Kidney capillary endothelial cell (primary cell): Measurements from ENCODE around the gene GALNT17.

Source experiments
- DNase-seq: peaks from one replicate; pipeline ENCODE4 v3.0.0-alpha.2; 2018; ENCODE audit warnings: low spot score

GALNT17 gene

DNA sequence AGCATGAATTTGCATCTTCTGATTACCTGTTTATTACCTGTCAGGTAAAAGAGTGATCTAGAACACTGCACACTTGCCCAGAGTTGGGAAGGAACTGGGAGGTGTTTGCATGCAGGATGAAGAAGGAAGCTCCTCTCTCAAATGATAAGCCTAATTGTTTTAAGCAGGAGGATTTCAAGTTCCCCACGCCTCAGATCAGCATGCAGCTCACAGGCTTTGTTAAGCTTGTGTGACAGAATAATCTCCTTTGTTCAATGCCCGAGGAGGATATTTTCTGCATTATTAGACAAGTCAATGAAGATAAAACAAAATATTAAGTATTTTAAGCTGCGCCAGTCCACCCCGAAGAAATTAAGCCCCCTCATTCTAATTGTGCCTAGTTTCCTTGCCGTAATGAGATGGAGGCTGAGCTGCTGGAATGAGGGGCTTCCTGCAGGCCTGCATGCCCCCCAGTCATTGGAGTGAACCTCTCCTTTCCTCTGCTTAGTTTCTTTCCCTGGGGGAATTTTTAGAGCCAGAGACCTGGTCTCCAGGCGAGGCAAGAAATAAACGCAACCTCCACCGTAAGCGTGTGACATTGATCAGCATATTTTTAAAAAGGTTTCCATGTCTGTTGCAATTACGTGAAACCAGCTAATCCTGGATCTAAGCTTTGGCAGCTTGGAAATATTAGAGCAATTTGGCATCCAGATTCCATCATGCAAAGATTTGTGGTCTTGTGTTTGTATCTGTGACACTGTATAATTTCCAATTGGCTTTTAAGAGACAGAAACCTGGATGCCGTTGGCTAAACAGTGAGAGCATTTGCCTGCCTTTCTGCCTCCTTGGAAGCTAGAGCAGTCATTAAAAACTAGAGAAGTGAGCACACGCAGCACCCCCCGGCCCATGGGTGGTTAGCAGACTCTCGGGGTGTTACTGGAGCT, 376.0 kb downstream of the GALNT17 start:
- DNase-seq = no peak

DNA sequence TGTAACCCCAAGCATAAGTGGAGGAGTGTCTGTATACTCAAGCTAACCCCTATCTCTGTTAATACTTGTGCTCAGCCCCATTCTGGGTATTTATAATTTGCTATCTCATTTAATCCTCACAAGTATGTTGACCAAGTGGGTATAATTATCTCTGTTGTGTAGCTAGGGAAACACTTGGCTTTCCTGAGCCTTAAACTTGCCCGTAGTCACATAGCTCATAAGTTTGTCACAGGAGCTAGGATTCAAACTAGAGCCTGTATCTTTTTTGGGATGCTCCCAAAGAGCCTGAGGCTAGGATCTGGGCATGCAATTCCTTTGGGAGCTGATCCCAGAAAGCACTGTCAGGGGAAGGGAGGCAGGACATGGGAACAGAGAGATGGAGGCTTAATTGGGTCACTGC, 377.4 kb downstream of the GALNT17 start:
- no peak for DNase-seq

DNA sequence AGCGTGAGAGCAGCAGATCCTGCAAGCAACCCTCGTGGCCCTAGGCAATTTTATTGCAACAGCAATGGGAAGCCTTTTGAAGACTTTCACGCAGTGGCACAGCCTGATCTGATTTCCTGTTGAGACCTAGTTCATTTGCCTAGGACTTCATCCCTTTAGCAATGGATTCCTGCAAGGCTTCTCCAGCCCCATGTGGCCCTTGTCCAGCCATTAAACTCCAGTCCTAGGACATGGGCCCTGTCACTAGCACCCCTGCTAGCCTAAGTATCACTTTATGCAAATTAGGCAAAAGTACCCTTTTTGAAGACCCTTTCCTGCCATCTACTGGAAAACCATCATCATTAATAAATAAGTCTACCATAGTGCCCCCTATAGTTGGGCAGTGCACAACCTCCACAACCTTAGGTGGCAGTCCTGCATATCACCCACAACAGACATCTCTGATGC, 379.4 kb downstream of the GALNT17 start:
- no peak for DNase-seq

DNA sequence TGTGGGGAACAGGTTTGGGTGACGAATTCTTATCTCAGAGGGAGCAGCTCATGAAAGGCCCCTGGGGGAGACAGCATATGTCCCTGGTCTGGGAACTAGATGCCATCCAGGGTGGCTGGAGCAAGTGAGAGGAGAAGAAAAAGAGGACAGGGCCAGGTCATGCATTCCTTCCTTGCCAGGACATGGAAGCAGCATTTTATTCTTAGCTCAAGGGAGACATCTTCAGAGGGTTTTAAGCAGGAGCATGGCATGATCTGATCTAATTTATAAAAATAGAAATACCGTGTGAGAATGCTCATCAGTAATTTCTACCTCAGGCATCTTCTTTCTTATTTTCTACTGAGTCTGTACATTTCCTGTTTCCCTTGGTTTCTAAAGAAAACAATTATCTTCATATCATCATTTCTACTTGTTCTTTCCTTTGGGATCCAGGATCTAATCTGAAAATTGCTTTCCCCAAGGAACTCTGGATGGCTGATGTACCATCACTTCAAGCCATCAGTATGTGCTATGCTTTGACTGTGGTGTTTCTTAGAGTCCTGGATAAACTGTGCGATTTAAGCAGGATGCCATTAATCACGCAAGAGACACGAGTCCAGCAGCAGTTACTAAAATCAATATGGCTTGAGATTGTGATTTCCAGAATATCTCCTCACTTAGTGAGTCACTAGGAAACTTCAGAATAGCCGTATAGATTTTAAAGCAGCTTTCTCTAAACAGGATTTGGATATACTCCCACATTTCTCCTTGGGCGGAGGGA, 386.2 kb downstream of the GALNT17 start:
- no peak for DNase-seq

DNA sequence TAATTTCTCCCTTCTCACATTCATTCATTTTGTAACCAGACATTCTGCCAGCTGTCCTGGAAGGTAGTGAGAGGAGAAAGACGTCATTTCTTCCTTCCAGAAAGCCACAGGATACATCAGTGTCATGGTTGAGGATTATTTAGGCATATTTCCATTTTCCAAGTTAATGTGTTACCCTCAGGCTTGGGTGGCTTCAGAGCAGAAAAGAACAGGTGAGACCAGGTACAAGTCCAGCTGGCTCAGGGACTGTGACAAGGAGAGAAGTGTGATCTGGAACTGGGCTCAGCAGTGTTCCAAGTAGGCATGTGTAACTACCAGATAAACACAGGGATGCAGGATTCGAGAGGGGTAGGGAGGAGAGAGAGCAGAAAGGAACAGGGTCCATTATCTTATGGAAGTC, 386.9 kb downstream of the GALNT17 start:
- DNase-seq = no peak

DNA sequence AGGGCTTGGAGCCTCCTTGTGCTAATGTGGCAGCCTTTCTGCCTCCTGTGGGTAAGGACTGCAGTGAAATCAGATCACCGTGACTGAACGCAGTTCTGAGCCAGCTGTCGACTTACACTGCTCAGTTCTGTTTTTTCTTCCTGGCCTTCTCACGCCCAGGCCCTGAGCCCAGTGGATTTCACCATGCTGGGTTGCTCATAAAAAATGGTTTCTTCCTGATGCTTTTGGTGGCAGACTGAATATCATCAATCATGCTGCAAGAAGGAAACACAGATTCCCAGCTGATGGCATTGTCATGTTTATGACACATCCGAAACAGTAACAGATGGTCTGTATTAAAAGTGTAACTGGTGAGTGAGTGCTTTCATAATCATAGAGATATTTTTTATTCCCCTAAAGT, 389.6 kb downstream of the GALNT17 start:
- no peak for DNase-seq

DNA sequence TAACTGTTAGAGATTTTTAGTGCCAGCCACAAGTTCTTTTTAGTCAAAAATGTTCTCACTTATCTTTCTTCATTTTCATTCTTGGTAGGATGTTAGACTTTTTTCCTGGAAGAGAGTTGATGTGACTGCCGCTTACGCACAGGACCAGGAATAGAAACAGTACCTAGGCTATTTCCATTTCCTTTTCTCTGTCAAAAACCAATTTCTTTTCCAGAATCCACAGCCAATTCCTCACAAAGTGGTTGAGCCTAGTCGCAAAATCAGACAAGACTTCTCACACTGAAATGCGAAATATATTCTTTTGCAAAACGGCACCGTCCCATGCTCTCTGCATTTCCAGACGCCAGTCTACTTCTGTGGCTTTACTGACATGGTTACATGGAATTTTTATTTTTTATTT, 394.2 kb downstream of the GALNT17 start:
- no peak for DNase-seq

DNA sequence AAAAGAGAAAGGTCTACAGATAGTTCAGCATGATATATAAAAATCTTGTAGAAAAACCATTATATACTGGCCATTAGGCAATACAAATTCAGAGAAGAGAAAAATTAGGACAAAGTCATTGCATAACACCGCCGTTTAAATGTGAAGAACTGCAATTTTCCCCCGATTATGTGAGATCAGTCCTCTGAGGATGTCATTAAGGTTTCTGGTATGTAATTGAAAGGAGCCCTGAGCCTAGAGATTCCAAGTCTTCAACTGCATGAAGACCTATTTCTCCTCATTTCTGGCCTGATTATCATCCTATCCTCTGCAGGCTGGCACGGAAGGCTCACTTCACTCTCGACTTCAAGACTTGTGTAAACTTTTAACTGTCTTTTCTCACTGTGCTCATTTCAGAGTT, 395.3 kb downstream of the GALNT17 start:
- no peak for DNase-seq

DNA sequence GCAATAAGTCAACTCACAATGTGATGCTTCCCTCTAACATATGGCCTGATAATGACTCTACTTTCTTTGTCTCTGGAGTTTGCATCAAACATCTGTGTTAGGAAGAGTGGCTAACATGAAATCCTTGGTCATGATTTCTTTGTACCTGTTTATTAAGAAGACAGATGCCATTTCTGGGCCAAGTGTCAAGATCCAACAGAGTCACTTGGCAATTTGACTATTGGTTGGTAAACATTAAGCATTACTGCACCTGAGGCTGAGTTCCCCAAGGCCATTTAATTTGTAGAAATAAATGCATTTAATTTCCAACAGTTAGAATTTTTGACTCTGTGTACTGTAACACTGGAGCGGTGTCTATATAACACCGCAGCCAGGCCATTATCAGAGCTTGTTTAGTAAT, 403.7 kb downstream of the GALNT17 start:
- DNase-seq = no peak

DNA sequence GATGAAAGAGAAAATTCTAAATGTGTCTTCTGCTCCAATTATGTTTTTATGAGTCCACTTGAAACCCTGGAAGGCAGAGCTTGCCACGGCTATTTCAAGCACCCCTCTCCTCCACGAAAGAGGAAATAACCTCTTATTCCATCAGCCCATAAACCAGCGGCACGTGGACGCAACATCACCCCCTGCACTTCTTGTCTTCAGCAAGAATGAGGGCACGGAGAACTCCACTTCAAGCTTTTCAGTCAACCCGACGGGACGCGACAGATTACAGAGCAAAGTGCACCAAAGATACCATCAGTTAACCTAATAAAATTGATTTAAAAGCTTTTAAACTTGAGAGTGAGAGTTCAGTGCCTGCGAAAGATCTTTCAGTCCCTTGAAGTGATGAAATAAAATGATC, 406.3 kb downstream of the GALNT17 start:
- no peak for DNase-seq

DNA sequence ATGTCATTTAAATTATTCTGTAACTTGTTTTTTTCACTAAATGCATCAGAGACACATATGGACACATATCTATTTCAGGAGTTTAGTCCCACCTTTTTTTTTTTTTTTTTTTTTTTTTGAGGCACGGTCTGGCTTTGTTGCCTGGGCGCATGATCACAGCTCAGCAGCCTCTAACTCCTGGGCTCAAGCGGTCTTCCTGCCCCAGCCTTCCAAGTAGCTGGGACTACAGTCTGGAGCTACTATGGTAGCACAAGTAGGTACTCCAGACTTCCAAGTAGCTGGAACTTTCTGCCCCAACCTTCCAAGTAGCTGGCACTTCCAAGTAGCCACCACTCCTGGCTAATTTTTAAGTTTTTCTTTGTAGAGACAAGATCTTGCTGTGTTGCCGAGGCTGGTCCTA, 407.7 kb downstream of the GALNT17 start:
- DNase-seq = no peak

DNA sequence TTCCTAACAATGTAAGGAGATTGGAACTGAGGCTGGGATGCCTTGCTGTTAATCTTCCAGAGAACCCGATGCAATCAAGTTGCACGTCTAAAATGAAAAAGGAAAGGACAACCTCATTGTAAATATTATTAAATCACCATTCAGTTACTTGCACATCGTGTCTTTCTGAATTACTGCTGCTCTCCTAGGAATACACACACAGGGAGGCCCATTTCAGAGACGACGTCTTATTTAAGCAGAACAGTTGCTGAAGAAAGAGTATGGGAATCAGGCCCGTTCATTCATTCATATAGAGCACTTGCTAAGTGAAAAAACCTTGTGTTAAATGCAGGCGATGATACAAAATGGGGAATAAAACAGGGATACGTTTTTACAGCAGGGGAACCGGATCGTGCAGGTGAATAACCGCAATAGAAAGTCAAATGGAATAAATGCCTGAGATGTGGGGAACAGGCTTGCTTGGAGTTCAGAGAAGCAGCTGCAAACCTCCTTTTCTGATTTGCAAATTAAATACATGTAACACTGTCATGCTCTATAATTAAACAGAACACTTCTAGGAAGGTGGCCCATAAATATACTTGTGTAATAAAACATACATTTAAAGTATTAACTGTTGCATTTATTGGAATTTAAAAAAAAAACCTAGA, 409.9 kb downstream of the GALNT17 start:
- DNase-seq = no peak

DNA sequence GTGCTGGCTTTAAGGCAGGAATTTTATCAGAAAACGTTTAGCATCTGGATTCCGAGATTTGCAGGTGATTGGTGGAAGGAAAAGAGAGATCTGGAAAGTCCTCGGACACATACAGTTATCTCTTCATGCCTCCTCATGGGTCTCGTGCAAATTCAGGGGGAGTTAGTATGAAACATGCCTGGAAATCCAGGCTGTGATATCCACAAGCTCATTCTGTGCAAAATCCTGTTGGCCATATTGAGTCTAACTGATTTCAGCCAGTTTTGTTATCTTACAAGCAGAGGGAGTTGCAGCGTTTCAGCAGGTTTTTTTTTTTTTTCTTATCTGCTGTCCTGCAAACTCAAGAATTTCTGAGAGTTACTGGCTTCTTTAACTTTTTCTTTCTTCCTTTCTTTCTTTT, 411.5 kb downstream of the GALNT17 start:
- no peak for DNase-seq

DNA sequence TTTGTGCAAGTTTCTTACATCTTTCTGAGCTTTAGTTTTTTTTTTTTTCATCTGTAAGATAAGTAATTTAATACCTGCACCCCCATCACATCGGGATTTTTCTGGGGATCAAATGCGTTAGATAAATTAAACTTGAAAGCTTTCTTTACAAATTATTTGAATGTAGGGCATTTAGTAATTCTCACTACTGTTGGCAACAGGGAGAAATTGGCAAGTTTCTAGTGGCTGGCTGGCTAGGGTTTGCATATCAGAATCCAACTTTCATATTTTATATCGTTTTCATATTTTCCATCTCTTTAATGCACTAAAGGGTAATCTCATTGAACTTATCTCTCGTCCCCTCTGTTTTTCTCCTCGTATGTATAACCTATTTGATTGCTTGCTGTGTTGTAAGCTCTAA, 412.9 kb downstream of the GALNT17 start:
- no peak for DNase-seq

DNA sequence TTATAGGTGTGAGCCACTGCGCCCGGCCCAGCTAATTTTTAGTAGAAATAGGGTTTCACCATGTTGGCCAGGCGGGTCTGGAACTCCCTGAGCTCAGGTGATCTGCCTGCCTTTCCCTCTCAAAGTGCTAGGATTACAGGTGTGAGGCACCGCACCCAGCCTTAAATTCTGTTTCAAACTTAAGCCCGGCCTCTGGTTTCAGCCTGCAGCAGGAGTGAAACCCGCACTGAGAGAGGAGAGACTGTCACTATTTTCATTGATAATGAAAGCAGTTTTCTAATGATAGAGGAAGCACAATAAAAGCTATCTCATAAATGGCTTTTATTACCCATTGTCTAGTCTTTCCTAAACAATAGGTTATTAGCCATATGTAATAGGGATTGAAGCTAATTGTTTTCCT, 415.5 kb downstream of the GALNT17 start:
- DNase-seq = no peak

DNA sequence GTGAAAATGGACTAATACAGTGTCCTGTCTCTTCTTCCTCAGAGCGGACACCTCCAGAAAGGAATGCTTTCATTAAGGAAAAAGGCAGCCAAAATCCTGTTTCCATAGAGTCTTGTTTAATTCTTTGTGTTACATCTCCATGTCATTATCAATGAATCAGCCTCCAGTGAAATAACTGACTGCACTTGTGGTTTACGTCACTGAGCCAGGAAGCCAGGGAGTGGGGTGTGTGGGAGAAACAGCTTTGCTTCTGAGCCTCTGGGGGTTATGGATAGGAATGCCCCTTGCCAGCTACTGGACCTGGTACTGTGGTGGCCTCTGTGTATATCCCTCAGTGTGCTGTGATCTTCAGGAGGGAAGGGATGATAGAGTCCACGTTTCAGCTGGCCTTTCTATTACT, 416.8 kb downstream of the GALNT17 start:
- DNase-seq = no peak

DNA sequence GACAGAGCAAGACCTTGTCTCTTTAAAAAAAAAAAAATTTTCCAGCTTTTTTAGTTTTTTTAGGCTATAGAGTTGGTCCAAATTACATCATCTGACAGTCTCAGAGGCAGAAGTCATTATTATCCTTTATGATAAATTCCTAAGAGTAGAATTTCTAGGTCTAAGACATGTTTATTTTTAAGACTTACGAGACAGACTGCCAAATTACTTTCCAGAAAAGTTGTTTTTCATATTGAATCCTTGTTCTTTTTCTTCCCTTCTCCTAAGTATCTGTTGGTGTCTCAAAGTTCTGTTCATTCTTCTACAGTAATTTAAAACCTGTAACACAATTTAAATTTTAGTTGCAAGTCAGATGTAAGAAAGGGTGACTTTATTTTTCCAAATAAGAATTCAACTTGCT, 421.4 kb downstream of the GALNT17 start:
- no peak for DNase-seq

DNA sequence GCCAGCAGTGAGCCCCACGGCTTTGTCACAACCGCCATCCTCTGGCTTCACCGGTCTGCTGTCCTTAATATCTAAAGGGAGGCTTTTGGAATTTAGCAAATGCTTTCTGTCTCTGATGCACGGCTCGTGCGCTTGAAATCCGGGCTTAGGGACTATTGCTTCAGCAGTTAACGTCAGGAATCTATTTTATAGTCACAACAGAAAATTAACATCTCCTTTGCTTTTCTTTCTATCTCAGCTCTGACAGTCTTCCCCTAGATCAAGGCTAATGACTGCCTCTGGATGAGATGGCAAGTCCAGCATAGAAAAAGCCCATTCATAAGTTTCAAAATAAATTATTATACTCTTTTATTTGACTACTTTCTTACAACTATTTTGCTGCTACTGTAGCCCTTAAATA, 423.8 kb downstream of the GALNT17 start:
- DNase-seq = no peak

DNA sequence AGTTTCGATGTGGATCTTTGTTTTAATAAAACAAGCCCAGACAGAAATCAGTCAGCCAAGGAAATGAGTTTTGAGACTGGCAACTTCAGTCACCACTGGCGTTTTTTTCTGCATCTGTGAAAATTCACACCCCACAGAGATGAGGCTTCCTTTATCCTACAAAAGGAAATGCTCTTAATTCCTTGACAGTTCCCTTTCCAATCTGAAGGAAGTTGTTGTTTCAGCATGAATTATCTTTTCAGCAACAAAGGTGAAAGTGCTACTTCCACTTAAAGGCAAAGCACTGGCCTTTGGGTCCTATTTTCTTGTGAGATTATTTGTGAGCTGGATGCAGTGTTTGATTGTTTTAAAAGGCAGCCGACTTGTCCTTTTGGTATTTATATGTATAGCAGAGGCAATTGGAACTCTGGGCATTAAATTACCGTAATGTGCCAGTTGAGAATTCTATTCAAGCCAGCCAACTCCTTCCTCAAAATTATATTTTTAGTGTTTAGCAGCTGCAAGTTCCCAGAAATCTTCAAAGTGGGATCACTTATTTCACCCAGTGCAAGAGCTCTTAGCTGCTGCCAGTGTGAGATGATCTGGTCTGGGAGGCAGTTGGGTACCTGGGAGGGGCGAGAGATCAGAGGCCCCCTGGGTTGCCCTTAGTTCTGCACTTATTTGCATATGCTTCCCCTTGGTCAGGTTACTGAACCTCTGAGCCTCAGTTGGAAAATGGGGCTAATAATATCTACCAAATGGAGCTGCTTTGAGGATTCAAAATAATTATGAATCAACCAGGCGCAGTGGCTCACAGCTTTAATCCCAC, 427.1 kb downstream of the GALNT17 start:
- no peak for DNase-seq

DNA sequence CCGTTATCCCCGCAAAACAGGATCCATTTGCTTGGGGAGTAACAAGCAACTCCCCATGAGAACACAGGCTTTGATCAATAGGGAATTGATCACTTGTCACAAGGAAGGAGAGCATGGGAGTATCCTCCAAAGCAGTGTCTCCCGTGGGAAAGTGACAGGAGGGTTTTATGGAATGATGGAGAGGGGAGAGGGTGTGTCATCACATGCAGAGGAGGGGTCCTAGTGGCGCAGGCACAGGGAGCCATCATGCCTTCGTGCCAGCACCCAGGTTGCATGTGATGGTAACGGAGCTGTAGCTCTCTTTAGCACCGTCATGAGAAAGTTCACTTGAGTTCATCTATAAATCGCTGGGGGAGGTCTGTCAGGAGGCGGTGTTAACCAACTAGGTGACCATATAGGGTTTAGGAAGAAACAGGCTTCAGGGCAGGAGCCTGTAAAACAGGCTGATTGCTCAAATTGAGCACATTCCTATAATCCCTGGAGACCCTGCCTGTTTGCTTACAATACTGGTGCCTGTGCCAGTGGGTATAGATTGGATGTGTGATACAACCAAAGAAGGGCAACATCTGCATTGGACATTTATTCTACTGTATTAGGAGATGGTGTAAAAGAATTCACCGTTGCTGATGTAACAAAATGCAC, 428.5 kb downstream of the GALNT17 start:
- no peak for DNase-seq

DNA sequence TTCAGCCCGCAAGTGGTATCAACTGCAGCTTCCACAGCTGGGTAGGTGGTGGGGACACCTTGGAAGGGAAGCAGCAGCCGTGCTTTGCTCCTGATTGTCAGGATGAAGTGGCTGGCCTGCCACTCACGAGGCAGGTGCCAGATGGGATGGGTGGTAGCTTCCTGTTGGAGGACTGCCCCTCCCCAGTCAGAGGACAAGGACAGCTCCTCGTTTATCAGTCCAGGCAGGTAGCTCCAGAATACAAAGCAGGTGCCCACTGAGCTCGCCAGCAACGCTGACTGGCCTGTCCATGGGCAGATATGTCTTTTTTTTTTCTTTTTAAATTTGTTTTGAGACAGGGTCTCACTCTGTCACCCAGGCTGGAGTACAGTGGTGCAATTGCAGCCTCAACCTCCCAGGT, 431.3 kb downstream of the GALNT17 start:
- no peak for DNase-seq

DNA sequence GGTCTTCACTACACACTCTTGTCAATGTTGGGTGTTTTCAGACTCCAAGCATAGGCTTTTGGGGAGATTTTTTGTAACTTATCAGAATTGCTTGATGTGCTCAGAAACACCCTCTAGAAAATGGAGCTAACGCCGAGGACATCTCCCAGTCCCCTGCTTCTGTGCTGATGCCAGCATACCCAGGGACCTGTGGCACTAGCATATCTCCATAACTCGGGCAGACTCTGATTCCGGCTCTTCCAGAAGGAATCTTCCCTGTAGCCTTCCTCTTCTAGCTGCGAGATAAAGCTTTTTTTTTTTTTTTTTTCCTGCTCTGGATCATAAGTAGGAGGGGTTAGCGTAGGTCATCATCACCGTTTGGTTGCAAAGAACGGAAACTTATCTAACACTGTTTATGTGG, 434.4 kb downstream of the GALNT17 start:
- no peak for DNase-seq
